Gastrocnemius medialis (tissue), 4 donors: ENCODE data around the gene DBNDD2.

Experiments used
- CTCF ChIP-seq, 5 experiments: fragments of 450-650 bp in 3 of 5; fragments of 200-600 bp in 2 of 5; sonication (generic) in 2 of 5; IDR thresholded peaks in 4 of 5; conservative IDR thresholded peaks in 1 of 5; 1 replicate in 4 of 5; 2 replicates in 1 of 5; pipeline ENCODE4 v1.5.1; 2016 to 2019; ENCODE audit warnings: antibody characterized with exemption in 5 of 5, mild to moderate bottlenecking in 3 of 5, moderate library complexity in 3 of 5
- POLR2A ChIP-seq, 2 donors: fragments of 450-650 bp; IDR thresholded peaks; one replicate each; pipeline ENCODE4 v1.6.1; 2017; ENCODE audit warnings: antibody characterized with exemption in 2 of 2, mild to moderate bottlenecking in 2 of 2, moderate library complexity in 2 of 2

GRCh38 chr20:45433316-45433715 is 25.2 kb downstream of the DBNDD2 start:
- no peak for TF ChIP-seq POLR2A (IDR thresholded peaks at IDR 0.05)
- TF ChIP-seq CTCF (IDR thresholded peaks at IDR 0.05 in 4 of 5, conservative IDR thresholded peaks at IDR 0.05 in 1 of 5), result no peak
